Natural killer cell (primary cell): Measurements from ENCODE around the gene SP2. TPM values are rescaled to one million over a fixed set of nuclear protein-coding genes. Genes with fewer than 3 reads are reported as not detected.
A peak's percentile ranks its signal among the peaks of the same experiment; 100 is the strongest.

ENCODE experiments used
- ATAC-seq, 3 donors: fragments of 150-1000 bp in 2 of 3; fragments of 200-7000 bp in 1 of 3; cut with Tn5 transposase; 1 replicate in 1 of 3; 2 replicates in 2 of 3; pipeline ENCODE4 v1.10.0; 2021; ENCODE audit warnings: mild to moderate bottlenecking in 2 of 3, moderate library complexity in 2 of 3
- DNase-seq, 2 donors: peaks; one replicate each; pipeline versions ENCODE4 v3.0.0 to v3.0.0-alpha.2; 2013 to 2021; ENCODE audit warnings: mixed read lengths in 1 of 2
- H3K27ac ChIP-seq: one replicate; pipeline ENCODE4 v1.5.1; 2013; ENCODE audit warnings: mild to moderate bottlenecking, low read length
- H3K27me3 ChIP-seq: one replicate; pipeline ENCODE4 v1.6.1; 2013; ENCODE audit warnings: low read length; ENCODE audit not compliant: control insufficient read depth, insufficient read depth
- H3K36me3 ChIP-seq: one replicate; pipeline ENCODE4 v1.6.1; 2013; ENCODE audit warnings: low read length; ENCODE audit not compliant: control insufficient read depth, insufficient read depth
- H3K4me1 ChIP-seq: one replicate; pipeline ENCODE4 v1.6.1; 2013; ENCODE audit warnings: low read length; ENCODE audit not compliant: control insufficient read depth, insufficient read depth
- H3K4me3 ChIP-seq: one replicate; pipeline ENCODE4 v1.5.1; 2013; ENCODE audit warnings: low read length
- H3K9me3 ChIP-seq: one replicate; pipeline ENCODE4 v1.6.1; 2013; ENCODE audit warnings: low read length; ENCODE audit not compliant: control insufficient read depth, insufficient read depth
- H3K27ac Mint-ChIP-seq, 2 donors: one replicate each; pipeline ENCODE4 v1.8.0; 2022; ENCODE audit warnings: mild to moderate bottlenecking in 2 of 2, mixed read lengths in 2 of 2, moderate library complexity in 1 of 2
- H3K27me3 Mint-ChIP-seq, 2 donors: one replicate each; pipeline ENCODE4 v1.8.0; 2022; ENCODE audit warnings: low read depth in 2 of 2, mixed read lengths in 2 of 2
- H3K36me3 Mint-ChIP-seq: one replicate; pipeline ENCODE4 v1.8.0; 2022; ENCODE audit warnings: mixed read lengths
- H3K4me1 Mint-ChIP-seq, 2 donors: one replicate each; pipeline ENCODE4 v1.8.0; 2022; ENCODE audit warnings: mixed read lengths in 2 of 2
- H3K4me3 Mint-ChIP-seq: one replicate; pipeline ENCODE4 v1.8.0; 2022; ENCODE audit warnings: mild to moderate bottlenecking, moderate library complexity, mixed read lengths
- H3K9me3 Mint-ChIP-seq, 2 donors: one replicate each; pipeline ENCODE4 v1.8.0; 2022; ENCODE audit warnings: mixed read lengths in 2 of 2
- CTCF ChIP-seq: fragments of 200-600 bp; IDR thresholded peaks from one replicate; pipeline ENCODE4 v1.8.0; 2022; ENCODE audit warnings: antibody characterized with exemption
- WGBS: methylation state at CpG from one replicate; pipeline ENCODE4 v1.1.7; 2013; ENCODE audit warnings: missing lambda C conversion rate; ENCODE audit not compliant: insufficient coverage; 5-methylcytosine and 5-hydroxymethylcytosine counted together
- intact Hi-C: fragments of 100-400 bp; cut with micrococcal nuclease; formaldehyde crosslinking; loops from one replicate; pipeline ENCODE4 v1.14.2; 2022
- total RNA-seq, 4 donors: library from RNA; stranded (reverse); fragments of 120-200 nt in 1 of 4; gene quantifications; one replicate each; pipeline versions ENCODE4 v1.2.3 to v1.2.4, GENCODE V29; 2013 to 2022

SP2 gene
- total RNA-seq, 3 donors from 2014 or later (not counting 1 experiment from before 2014, with no cell fraction given) = 29.4 to 44.1 (median 33.1) TPM

GRCh38 chr17:47895347-47895855, 635 bp upstream of the SP2 start:
- TF ChIP-seq CTCF = no peak
- Histone ChIP-seq H3K27ac (peak overlapping the region; percentile 88), H3K27me3 (no peaks in the 10 kb centered on the region), H3K36me3 (peaks cover 10% of the 10 kb centered on the region), H3K9me3 (no peaks in the 10 kb centered on the region), H3K4me3 (peak overlapping the region; percentile 83), H3K4me1 (peaks cover 18% of the 10 kb centered on the region)
- no peaks in the 10 kb centered on the region for H3K27me3 Mint-ChIP-seq
- peak overlapping the region; percentile 95 to 97 for H3K27ac Mint-ChIP-seq
- no peaks in the 10 kb centered on the region for H3K9me3 Mint-ChIP-seq
- ATAC-seq (peak in 2 of 3 donors; percentile 1 to 5), DNase-seq (no peak)
- under 1% methylated on average over 25 of the region's 25 CpGs for WGBS
- intact Hi-C loops = loop anchor here (1.0 kb wide), 2 partner anchors 46 to 64 kb away; partner anchors contain the start of genes LRRC46, MRPL10 and PNPO
- no peaks in the 10 kb centered on the region for H3K36me3 Mint-ChIP-seq
- peaks cover 43 to 45% of the 10 kb centered on the region in 2 donors for H3K4me1 Mint-ChIP-seq
- peak overlapping the region; percentile 98 for H3K4me3 Mint-ChIP-seq

GRCh38 chr17:47896672-47897490, 845 bp downstream of the SP2 start:
- H3K27ac ChIP-seq = peak overlapping the region; percentile 90
- H3K4me3 ChIP-seq = peak overlapping the region; percentile 80
- DNase-seq = no peak
- WGBS = 5% methylated on average over 22 of the region's 22 CpGs
- H3K27me3 ChIP-seq = no peaks in the 10 kb centered on the region
- ATAC-seq = no peak
- Mint-ChIP-seq H3K27me3 (no peaks in the 10 kb centered on the region), H3K27ac (peak overlapping the region; percentile 95 to 97), H3K4me3 (peak overlapping the region; percentile 94), H3K9me3 (no peaks in the 10 kb centered on the region), H3K4me1 (peaks cover 45 to 48% of the 10 kb centered on the region in 2 donors), H3K36me3 (no peaks in the 10 kb centered on the region)
- peaks cover 18% of the 10 kb centered on the region for H3K4me1 ChIP-seq
- no peaks in the 10 kb centered on the region for H3K9me3 ChIP-seq
- intact Hi-C loops = loop anchor here (1.0 kb wide), 1 partner anchor 73 kb away; no protein-coding TSS in a partner anchor
- H3K36me3 ChIP-seq = peaks cover 10% of the 10 kb centered on the region
- TF ChIP-seq CTCF = no peak

- TF ChIP-seq CTCF = no peak
- peak overlapping the region; percentile 95 to 97 for H3K27ac Mint-ChIP-seq
- peaks cover 10% of the 10 kb centered on the region for H3K36me3 ChIP-seq
- no peaks in the 10 kb centered on the region for H3K36me3 Mint-ChIP-seq
- no peak overlapping the region for H3K27ac ChIP-seq
- 84% methylated on average over 5 of the region's 5 CpGs for WGBS
- H3K9me3 Mint-ChIP-seq = no peaks in the 10 kb centered on the region
- peaks cover 45 to 55% of the 10 kb centered on the region in 2 donors for H3K4me1 Mint-ChIP-seq
- intact Hi-C loops = no loop called here
- H3K9me3 ChIP-seq = no peaks in the 10 kb centered on the region
- H3K4me3 Mint-ChIP-seq = peak overlapping the region; percentile 94
- no peak for ATAC-seq
- H3K27me3 Mint-ChIP-seq = no peaks in the 10 kb centered on the region
- H3K4me3 ChIP-seq = no peak overlapping the region
- DNase-seq = no peak
- peaks cover 18% of the 10 kb centered on the region for H3K4me1 ChIP-seq
- no peaks in the 10 kb centered on the region for H3K27me3 ChIP-seq
Measured at GRCh38 chr17:47897561-47897960, 1.5 kb downstream of the SP2 start.
